IMR-90 (cell line): ENCODE data around the gene BZW2. TPM values are rescaled to one million over a fixed set of nuclear protein-coding genes. Genes with fewer than 3 reads are reported as not detected.
"Not testable (repeated sequence)": the region's sequence is repeated elsewhere in the genome, so short reads cannot be mapped to it uniquely, and the experiment has no call there.

Experiments used
- ATAC-seq: fragments of 200-7000 bp; cut with Tn5 transposase; 2 replicates; pipeline ENCODE4 v1.9.1; 2020; ENCODE audit warnings: low read depth, mild to moderate bottlenecking, moderate library complexity
- BruUV-seq: library from RNA; stranded (reverse); fragments of 400-500 nt; replicated peaks from 2 replicates; lab custom pipeline; 2021; lab: Mats Ljungman, UMichigan
- CTCF ChIA-PET: fragments of 300-600 bp; formaldehyde crosslinking; extraction: SDS; loops from one replicate; lab custom pipeline; 2021; ENCODE audit warnings: antibody characterized with exemption; lab: Yijun Ruan, JAX
- POLR2A ChIA-PET: fragments of 300-600 bp; sonication (Branson Sonifier 250); formaldehyde crosslinking; loops from one replicate; lab custom pipeline; 2022; ENCODE audit warnings: antibody characterized with exemption; ENCODE audit not compliant: unreplicated experiment; lab: Charles Lee
- DNase-seq: peaks from one replicate; pipeline ENCODE4 v3.0.0; 2013
- H2AFZ ChIP-seq: replicated peaks from 2 replicates; pipeline ENCODE3; 2013; ENCODE audit warnings: low read length, mild to moderate bottlenecking; ENCODE audit not compliant: poor library complexity
- H2AK5ac ChIP-seq: 2 replicates; pipeline ENCODE4 v1.6.1; 2013; ENCODE audit warnings: low read depth, low read length, inconsistent platforms
- H2AK9ac ChIP-seq: replicated peaks from 2 replicates; pipeline ENCODE3; 2013; ENCODE audit warnings: mild to moderate bottlenecking, low read depth, low read length, moderate library complexity; ENCODE audit not compliant: poor library complexity
- H2BK120ac ChIP-seq: 2 replicates; pipeline ENCODE4 v1.6.1; 2013; ENCODE audit warnings: low read depth, low read length, inconsistent platforms
- H2BK15ac ChIP-seq: 3 replicates; pipeline ENCODE4 v1.6.1; 2013; ENCODE audit warnings: low read depth, low read length, inconsistent platforms
- H2BK20ac ChIP-seq: 2 replicates; pipeline ENCODE4 v1.6.1; 2013; ENCODE audit warnings: low read depth, mild to moderate bottlenecking, inconsistent platforms, low read length, moderate library complexity
- H2BK5ac ChIP-seq: 2 replicates; pipeline ENCODE4 v1.6.1; 2013; ENCODE audit warnings: mild to moderate bottlenecking, low read depth, low read length, inconsistent platforms; ENCODE audit not compliant: poor library complexity, severe bottlenecking
- H3K14ac ChIP-seq: replicated peaks from 2 replicates; pipeline ENCODE4 v1.6.1; 2013; ENCODE audit warnings: low read depth, low read length, inconsistent platforms
- H3K18ac ChIP-seq: 2 replicates; pipeline ENCODE4 v1.6.1; 2013; ENCODE audit warnings: low read depth, low read length, control low read depth
- H3K23ac ChIP-seq: 2 replicates; pipeline ENCODE4 v1.6.1; 2013; ENCODE audit warnings: low read depth, low read length, inconsistent platforms
- H3K27ac ChIP-seq: 2 replicates; pipeline ENCODE4 v1.5.1; 2013; ENCODE audit warnings: mild to moderate bottlenecking, control low read depth, low read length; ENCODE audit not compliant: insufficient read depth
- H3K27me3 ChIP-seq: 2 replicates; pipeline ENCODE4 v1.6.1; 2013; ENCODE audit warnings: low read length; ENCODE audit not compliant: control insufficient read depth, insufficient read depth
- H3K36me3 ChIP-seq: 2 replicates; pipeline ENCODE4 v1.6.1; 2013; ENCODE audit warnings: low read length, mixed read lengths; ENCODE audit not compliant: control insufficient read depth, insufficient read depth
- H3K4ac ChIP-seq: 2 replicates; pipeline ENCODE4 v1.6.1; 2013; ENCODE audit warnings: low read depth, low read length, inconsistent platforms
- H3K4me1 ChIP-seq: 2 replicates; pipeline ENCODE4 v1.6.1; 2013; ENCODE audit warnings: low read length, mixed read lengths; ENCODE audit not compliant: control insufficient read depth, insufficient read depth
- H3K4me2 ChIP-seq: 2 replicates; pipeline ENCODE4 v1.6.1; 2013; ENCODE audit warnings: low read depth, mild to moderate bottlenecking, control low read depth, low read length, moderate library complexity
- H3K4me3 ChIP-seq: 2 replicates; pipeline ENCODE4 v1.5.1; 2013; ENCODE audit warnings: low read depth, mild to moderate bottlenecking, control low read depth, low read length, moderate library complexity; ENCODE audit not compliant: insufficient read depth
- H3K56ac ChIP-seq: 2 replicates; pipeline ENCODE4 v1.6.1; 2013; ENCODE audit warnings: low read length, inconsistent platforms; ENCODE audit not compliant: insufficient read depth; ENCODE audit errors: extremely low read depth
- H3K79me1 ChIP-seq, 2 experiments: 2 replicates each; pipeline ENCODE4 v1.6.1; 2013; ENCODE audit warnings: low read length in 2 of 2, inconsistent platforms in 1 of 2, low read depth in 1 of 2
- H3K9ac ChIP-seq: 2 replicates; pipeline ENCODE4 v1.6.1; 2013; ENCODE audit warnings: low read depth, low read length, control low read depth
- H3K9me1 ChIP-seq: 2 replicates; pipeline ENCODE4 v1.6.1; 2013; ENCODE audit warnings: low read length, inconsistent platforms; ENCODE audit not compliant: insufficient read depth
- H3K9me3 ChIP-seq: 2 replicates; pipeline ENCODE4 v1.6.1; 2013; ENCODE audit warnings: low read length; ENCODE audit not compliant: control insufficient read depth, insufficient read depth
- H4K20me1 ChIP-seq: 2 replicates; pipeline ENCODE4 v1.6.1; 2013; ENCODE audit warnings: low read length, inconsistent platforms; ENCODE audit not compliant: insufficient read depth
- H4K5ac ChIP-seq: 2 replicates; pipeline ENCODE4 v1.6.1; 2013; ENCODE audit warnings: mild to moderate bottlenecking, low read depth, low read length, control low read depth
- H4K8ac ChIP-seq, 2 experiments: 2 replicates each; pipeline ENCODE4 v1.6.1; 2013; ENCODE audit warnings: low read depth in 2 of 2, low read length in 2 of 2, control low read depth in 1 of 2, inconsistent platforms in 1 of 2
- H4K91ac ChIP-seq: 2 replicates; pipeline ENCODE4 v1.6.1; 2013; ENCODE audit warnings: low read depth, low read length, inconsistent platforms; ENCODE audit not compliant: insufficient read depth
- WGBS, 2 experiments: methylation state at CpG; one replicate each; pipeline versions ENCODE4 v1.1.5 to v1.1.7; 2013; ENCODE audit warnings: missing lambda C conversion rate in 2 of 2; ENCODE audit not compliant: insufficient read length in 1 of 2; ENCODE audit errors: extremely low coverage in 2 of 2; 5-methylcytosine and 5-hydroxymethylcytosine counted together
- dilution Hi-C: fragments of 300-500 bp; cut with HindIII; formaldehyde crosslinking; loops from one replicate; pipeline ENCODE4 v1.14.3; 2018; ENCODE audit warnings: low sequenced_read_pairs; ENCODE audit not compliant: unreplicated experiment
- in situ Hi-C: fragments of 300-500 bp; cut with MboI; formaldehyde crosslinking; loops from 3 replicates; pipeline ENCODE4 v1.14.3; 2019; ENCODE audit warnings: low sequenced_read_pairs, inconsistent platforms, mixed read lengths
- intact Hi-C: fragments of 100-400 bp; cut with micrococcal nuclease; formaldehyde crosslinking; loops from 2 replicates; pipeline ENCODE4 v1.10.0; 2022
- polyA plus RNA-seq, 3 experiments: library from polyadenylated mRNA; depleted of rRNA; stranded (reverse); fragments of >200 nt; gene quantifications; 2 replicates each; pipeline ENCODE4 v1.2.3, GENCODE V29; 2012; ENCODE audit warnings: low replicate concordance in 1 of 3
- total RNA-seq: library from RNA; depleted of rRNA; stranded (reverse); fragments of >200 nt; gene quantifications from 2 replicates; pipeline ENCODE4 v1.2.3, GENCODE V29; 2012

BZW2 gene
- total and polyA plus RNA-seq, 2 of the 4 experiments (the other 2 are of a cell fraction), result 58.1 to 92.9 TPM

- BruUV-seq, POLR2A ChIA-PET: not testable (repeated sequence)
- WGBS, 2 experiments, result no CpG with 5 or more reads among the region's 8 CpGs
These were observed 14.0 kb downstream of the BZW2 start for GRCh38 chr7:16659854-16660497.

More at GRCh38 chr7:16659854-16660497, 14.0 kb downstream of the BZW2 start:
- H3K18ac ChIP-seq, H4K20me1 ChIP-seq, H3K4ac ChIP-seq, H3K56ac ChIP-seq, H2AK9ac ChIP-seq, H3K14ac ChIP-seq, DNase-seq, H3K9me1 ChIP-seq, H3K27me3 ChIP-seq, in situ Hi-C loops, H4K8ac ChIP-seq, H3K4me1 ChIP-seq, H4K5ac ChIP-seq, dilution Hi-C loops, H2BK15ac ChIP-seq, H3K23ac ChIP-seq, H2BK20ac ChIP-seq, H2AK5ac ChIP-seq, H2BK120ac ChIP-seq, H4K91ac ChIP-seq, H3K36me3 ChIP-seq, ATAC-seq, H3K9me3 ChIP-seq, H2AFZ ChIP-seq, CTCF ChIA-PET, intact Hi-C loops, H3K4me2 ChIP-seq, H3K9ac ChIP-seq, H3K4me3 ChIP-seq: not testable (repeated sequence)
- Histone ChIP-seq H3K27ac (peak overlapping the region; percentile 36; the same call in 1 of the 2 replicates), H3K79me1 (peaks cover 19 to 44% of the 10 kb centered on the region in 2 experiments), H2BK5ac (peak overlapping the region; percentile 13)
